ENCODE results near the gene SMIM3.
A peak's percentile ranks its signal among the peaks of the same experiment; 100 is the strongest.
"Not testable (repeated sequence)": the region's sequence is repeated elsewhere in the genome, so short reads cannot be mapped to it uniquely, and the experiment has no call there.

The SMIM3 gene, protein sequence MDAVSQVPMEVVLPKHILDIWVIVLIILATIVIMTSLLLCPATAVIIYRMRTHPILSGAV

DNA sequence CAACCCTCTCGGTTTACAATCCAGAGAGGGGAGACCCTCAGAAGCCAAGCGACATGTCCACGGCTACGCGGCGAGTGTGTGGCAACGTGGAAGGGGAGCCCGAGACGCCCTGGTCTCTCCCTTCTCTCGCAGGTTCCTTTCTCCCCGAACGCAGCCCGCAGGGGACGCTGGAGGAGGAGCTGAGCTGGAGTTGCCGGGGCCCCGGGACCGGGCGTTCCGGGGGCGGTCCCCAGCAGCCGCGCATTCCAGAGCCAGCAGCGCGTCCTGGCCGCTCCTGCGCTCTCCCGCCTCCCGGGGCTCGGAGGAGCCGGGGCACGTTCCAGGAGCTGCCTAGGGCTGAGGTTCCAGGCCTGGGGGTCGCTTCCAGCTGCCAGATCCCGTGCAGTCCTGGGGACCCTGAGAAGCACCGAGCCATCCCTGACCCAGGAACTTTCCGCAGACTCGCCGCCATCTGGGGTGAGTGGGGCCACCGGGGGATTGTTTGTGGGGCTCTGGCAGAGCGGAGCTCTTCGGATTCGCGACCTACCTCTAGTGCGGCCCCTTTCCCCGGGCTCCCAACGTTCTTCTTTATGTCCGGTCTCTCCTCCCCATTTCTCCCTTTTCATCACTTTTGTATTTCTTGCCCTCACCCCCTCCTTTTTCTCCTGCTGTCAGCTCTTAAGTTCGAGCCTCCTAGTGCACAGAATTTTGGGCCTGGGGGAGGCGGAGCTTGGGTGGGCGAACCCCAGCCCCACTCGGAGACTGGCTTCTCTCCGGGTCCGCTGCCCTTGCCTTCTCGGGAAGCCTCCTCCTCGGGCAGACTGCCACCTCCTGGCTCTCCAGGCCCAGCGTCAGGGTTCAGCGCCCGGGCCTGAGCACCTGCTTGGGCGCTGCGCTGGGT, at the start of gene SMIM3:
Gene SMIM3, plus strand, starts transcription at position 241 of the 880 bp plus-strand sequence. CDS start 16,684 bp downstream, outside the sequence.
- peak; percentile 62; the same call in 1 of the 2 replicates for TF ChIP-seq POLR2A (IDR thresholded peaks at IDR 0.05; ENCODE audit: low read depth, low read length)
- peak; percentile 49 for DNase-seq (ENCODE audit: insufficient read length, low spot score)
- FAIRE-seq = no peak

- FAIRE-seq (no peak), DNase-seq (ENCODE audit: insufficient read length, low spot score) (no peak)
- no peak for TF ChIP-seq POLR2A (IDR thresholded peaks at IDR 0.05; ENCODE audit: low read depth, low read length)
These were observed 48.7 kb upstream of the SMIM3 start for GRCh38 chr5:150729859-150730258.

- no peak for TF ChIP-seq POLR2A (IDR thresholded peaks at IDR 0.05; ENCODE audit: low read depth, low read length)
- FAIRE-seq (no peak), DNase-seq (ENCODE audit: insufficient read length, low spot score) (no peak)
These were observed 46.8 kb upstream of the SMIM3 start for GRCh38 chr5:150731669-150732242.

- DNase-seq (ENCODE audit: insufficient read length, low spot score) = no peak
- no peak for TF ChIP-seq POLR2A (IDR thresholded peaks at IDR 0.05; ENCODE audit: low read depth, low read length)
- peak; percentile 41 for FAIRE-seq
These were observed 43.8 kb upstream of the SMIM3 start for GRCh38 chr5:150734579-150735384.

DNA sequence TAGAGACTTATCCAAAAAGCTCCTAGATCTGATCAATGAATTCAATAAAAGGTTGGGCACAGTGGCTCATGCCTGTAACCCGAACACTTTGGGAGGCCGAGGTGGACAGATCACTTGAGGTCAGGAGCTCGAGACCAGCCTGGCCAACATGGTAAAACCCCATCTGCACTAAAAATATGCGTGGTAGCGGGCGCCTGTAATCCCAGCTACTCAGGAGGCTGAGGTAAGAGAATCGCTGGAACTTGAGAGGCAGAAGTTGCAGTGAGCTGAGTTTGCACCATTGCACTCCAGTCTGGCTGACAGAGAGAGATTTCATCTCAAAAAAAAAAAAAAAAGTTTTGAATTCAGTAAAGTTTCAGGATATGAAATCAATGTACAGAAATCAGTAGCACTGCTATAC, 39.7 kb upstream of the SMIM3 start:
- no peak for TF ChIP-seq POLR2A (IDR thresholded peaks at IDR 0.05; ENCODE audit: low read depth, low read length)
- DNase-seq (ENCODE audit: insufficient read length, low spot score) (no peak), FAIRE-seq (no peak)

DNA sequence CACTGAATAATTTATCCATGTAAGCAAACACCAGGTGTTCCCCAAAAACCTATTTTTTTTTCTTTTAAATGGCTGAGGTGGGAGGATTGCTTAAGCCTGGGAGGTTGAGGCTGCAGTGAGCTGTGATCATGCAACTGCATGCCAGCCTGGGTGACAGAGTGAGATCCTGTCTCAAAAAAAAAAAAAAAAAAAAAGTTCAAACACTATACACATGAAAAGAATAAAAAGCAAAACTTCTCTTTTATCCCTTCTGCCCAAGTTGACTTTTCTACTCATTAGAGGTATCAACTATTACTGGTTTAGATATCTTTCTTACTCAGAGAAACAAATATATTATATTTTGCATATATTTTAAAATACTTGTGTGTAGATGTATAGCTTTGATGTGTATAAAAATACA, 37.6 kb upstream of the SMIM3 start:
- no peak for DNase-seq (ENCODE audit: insufficient read length, low spot score)
- FAIRE-seq = no peak
- TF ChIP-seq POLR2A (IDR thresholded peaks at IDR 0.05; ENCODE audit: low read depth, low read length) = no peak

- FAIRE-seq = not testable (repeated sequence)
These were observed 36.0 kb upstream of the SMIM3 start for GRCh38 chr5:150742455-150743141.

DNA sequence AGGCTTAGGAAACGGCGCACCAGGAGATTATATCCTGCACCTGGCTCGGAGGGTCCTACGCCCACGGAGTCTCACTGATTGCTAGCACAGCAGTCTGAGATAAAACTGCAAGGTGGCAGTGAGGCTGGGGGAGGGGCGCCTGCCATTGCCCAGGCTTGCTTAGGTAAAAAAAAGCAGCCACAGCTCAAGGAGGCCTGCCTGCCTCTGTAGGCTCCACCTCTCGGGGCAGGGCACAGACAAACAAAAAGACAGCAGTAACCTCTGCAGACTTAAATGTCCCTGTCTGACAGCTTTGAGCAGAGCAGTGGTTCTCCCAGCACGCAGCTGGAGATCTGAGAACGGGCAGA, 35.4 kb upstream of the SMIM3 start:
- not testable (repeated sequence) for DNase-seq (ENCODE audit: insufficient read length, low spot score); FAIRE-seq

More at GRCh38 chr5:150742455-150743141, 36.0 kb upstream of the SMIM3 start:
- not testable (repeated sequence) for DNase-seq (ENCODE audit: insufficient read length, low spot score)

DNA sequence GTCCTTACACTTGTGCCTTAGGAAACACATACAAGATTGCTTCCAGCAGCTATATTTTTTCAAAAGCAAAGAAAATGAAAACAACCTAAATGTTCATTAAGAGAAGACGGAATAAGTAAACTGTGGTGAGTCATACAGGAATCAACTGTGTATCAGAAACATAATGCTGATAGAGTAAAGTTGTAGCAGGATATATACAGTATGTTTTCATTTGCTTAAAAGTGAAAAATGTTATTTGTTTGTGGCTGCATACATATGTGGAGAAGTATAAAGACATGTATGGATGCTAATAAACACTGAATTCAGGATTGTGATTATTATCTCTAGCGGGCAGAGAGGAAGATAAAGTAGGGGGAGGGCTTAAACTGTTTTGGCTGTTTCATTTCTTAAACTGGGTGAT, 28.1 kb upstream of the SMIM3 start:
- no peak for TF ChIP-seq POLR2A (IDR thresholded peaks at IDR 0.05; ENCODE audit: low read depth, low read length)
- FAIRE-seq (no peak), DNase-seq (ENCODE audit: insufficient read length, low spot score) (no peak)

GRCh38 chr5:150751096-150751891, 27.3 kb upstream of the SMIM3 start:
- no peak for FAIRE-seq
- DNase-seq (ENCODE audit: insufficient read length, low spot score) = no peak
- no peak for TF ChIP-seq POLR2A (IDR thresholded peaks at IDR 0.05; ENCODE audit: low read depth, low read length)

GRCh38 chr5:150753463-150753862, 25.1 kb upstream of the SMIM3 start:
- DNase-seq (ENCODE audit: insufficient read length, low spot score) (no peak), FAIRE-seq (no peak)
- TF ChIP-seq POLR2A (IDR thresholded peaks at IDR 0.05; ENCODE audit: low read depth, low read length) = no peak

DNA sequence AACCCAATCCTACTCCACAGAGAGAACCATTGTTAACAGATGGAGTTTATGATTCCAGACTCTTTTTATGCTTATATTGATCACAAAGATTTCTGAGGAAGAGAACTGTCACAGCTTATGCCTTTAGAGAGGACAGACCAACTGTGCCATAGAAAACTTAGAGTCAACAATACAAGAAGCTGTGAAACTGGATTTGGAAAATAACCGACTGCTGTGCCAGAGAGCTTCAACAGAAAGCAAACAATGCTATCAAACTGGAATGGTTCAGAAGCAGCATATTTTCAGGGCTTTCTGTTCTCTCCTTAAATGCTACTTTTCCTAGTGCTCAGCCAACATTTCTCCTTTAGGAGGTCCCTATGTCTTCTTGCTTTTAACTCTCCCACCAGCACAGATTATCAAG, 24.7 kb upstream of the SMIM3 start:
- DNase-seq (ENCODE audit: insufficient read length, low spot score) (no peak), FAIRE-seq (no peak)
- TF ChIP-seq POLR2A (IDR thresholded peaks at IDR 0.05; ENCODE audit: low read depth, low read length) = no peak

GRCh38 chr5:150757087-150757649, 21.4 kb upstream of the SMIM3 start:
- FAIRE-seq (no peak), DNase-seq (ENCODE audit: insufficient read length, low spot score) (no peak)
- no peak for TF ChIP-seq POLR2A (IDR thresholded peaks at IDR 0.05; ENCODE audit: low read depth, low read length)
